NCI-H146 (cell line): ENCODE results near the gene ZNF333.
"Not testable (repeated sequence)": the region's sequence is repeated elsewhere in the genome, so short reads cannot be mapped to it uniquely, and the experiment has no call there.

Source experiments
- DNase-seq: peaks from one replicate; lab custom pipeline; 2025; lab: John Stamatoyannopoulos, UW

The ZNF333 gene

GRCh38 chr19:14768001-14768400 lies 78.2 kb downstream of the ZNF333 start:
- no peak for DNase-seq

GRCh38 chr19:14769201-14769600 lies 79.4 kb downstream of the ZNF333 start:
- DNase-seq: no peak

GRCh38 chr19:14770136-14770535 lies 80.3 kb downstream of the ZNF333 start:
- no peak for DNase-seq

- DNase-seq: no peak
Observed at GRCh38 chr19:14770944-14771839, 81.3 kb downstream of the ZNF333 start.

- no peak for DNase-seq
Observed at GRCh38 chr19:14772467-14772866, 82.6 kb downstream of the ZNF333 start.

GRCh38 chr19:14772995-14773394 lies 83.1 kb downstream of the ZNF333 start:
- DNase-seq: no peak

- DNase-seq: not testable (repeated sequence)
Observed at GRCh38 chr19:14773722-14774121, 83.9 kb downstream of the ZNF333 start.

- DNase-seq: no peak
Observed at GRCh38 chr19:14774373-14774772, 84.5 kb downstream of the ZNF333 start.

GRCh38 chr19:14775326-14775725 lies 85.5 kb downstream of the ZNF333 start:
- not testable (repeated sequence) for DNase-seq

- DNase-seq: no peak
Observed at GRCh38 chr19:14775869-14776586, 86.2 kb downstream of the ZNF333 start.

- DNase-seq: not testable (repeated sequence)
Observed at GRCh38 chr19:14777645-14778044, 87.8 kb downstream of the ZNF333 start.

- DNase-seq: not testable (repeated sequence)
Observed at GRCh38 chr19:14778110-14778845, 88.4 kb downstream of the ZNF333 start, which contains the start of gene ADGRE2. TSS of gene ADGRE2 (minus strand) at chr19:14778560. CDS start at chr19:14776756, 1,804 bp downstream.

GRCh38 chr19:14779151-14779550 lies 89.3 kb downstream of the ZNF333 start:
- no peak for DNase-seq

GRCh38 chr19:14780622-14781225 lies 90.9 kb downstream of the ZNF333 start:
- not testable (repeated sequence) for DNase-seq

GRCh38 chr19:14781713-14782536 lies 92.1 kb downstream of the ZNF333 start:
- not testable (repeated sequence) for DNase-seq

GRCh38 chr19:14782626-14783409 lies 93.0 kb downstream of the ZNF333 start:
- no peak for DNase-seq
